HG03039 (cell line): ENCODE data around the gene GLOD5.

Source experiments
- ATAC-seq: cut with Tn5 transposase; IDR thresholded peaks from one replicate; pipeline ENCODE4 v1.9.1; 2021; ENCODE audit warnings: mild to moderate bottlenecking, moderate library complexity; ENCODE audit not compliant: unreplicated experiment

Gene GLOD5

DNA sequence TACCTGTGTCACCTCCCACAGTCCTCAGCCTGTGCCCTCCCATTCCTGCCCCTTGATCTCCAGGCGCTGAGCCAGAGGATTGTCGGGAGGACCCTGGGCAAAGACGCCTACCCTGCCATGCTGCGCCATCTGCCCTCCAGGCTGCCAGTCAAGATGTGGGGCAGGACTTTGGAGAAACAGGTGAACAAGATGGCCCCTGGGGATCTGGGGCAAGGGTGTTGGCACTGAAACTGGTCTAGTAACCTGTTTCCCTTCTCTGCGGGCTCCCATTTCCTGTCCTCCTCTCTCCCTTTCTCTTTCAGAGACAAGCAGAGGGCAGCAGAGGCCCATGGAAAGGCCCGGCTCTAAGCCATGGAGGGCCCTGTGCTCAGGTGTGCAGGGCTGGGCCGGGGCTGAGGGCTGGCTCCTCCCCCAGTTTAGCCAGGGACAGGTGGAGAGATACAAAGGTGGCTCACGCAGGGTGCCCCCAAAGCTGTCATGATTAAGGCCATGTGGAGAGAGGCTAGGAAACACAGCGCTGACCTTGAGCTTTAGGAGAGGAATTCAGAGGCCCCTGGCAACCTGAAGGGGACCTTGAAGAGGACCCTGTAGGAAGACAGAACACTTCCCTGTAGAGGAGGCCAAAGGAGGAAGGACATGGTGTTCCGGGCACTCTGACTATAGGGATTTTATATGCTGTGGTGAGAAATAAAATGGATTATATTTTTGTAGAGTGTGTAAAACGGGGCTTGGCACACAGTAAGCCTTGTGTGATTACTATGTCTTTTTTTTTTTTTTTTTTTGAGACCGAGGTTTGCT is at the start of gene GLOD5:
GLOD5 (plus strand) TSS at position 74 of the 798 bp plus-strand sequence; CDS start at position 118, 44 bp downstream.
- ATAC-seq, result no peak

GRCh38 chrX:48711929-48712505 is 49.5 kb upstream of the GLOD5 start:
- ATAC-seq, result no peak

- ATAC-seq, result no peak
Measured at GRCh38 chrX:48713847-48714246, 47.7 kb upstream of the GLOD5 start.

DNA sequence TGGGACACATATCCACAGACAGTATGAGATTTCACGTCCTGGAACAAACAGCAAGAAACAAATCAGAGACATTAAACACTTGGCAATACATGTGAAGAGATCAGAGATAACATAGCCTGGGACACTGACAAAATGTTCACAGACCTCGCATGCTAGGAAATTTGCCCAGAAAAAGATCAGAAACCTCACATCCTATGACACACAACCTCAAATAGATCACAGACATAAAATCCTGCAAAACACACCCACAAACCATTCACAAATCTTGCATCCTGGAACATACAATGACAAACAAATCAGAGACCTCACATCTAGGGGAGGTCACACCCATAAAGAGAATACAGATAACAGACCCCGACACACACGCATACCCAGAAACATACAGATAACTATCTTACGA is 47.0 kb upstream of the GLOD5 start:
- no peak for ATAC-seq

DNA sequence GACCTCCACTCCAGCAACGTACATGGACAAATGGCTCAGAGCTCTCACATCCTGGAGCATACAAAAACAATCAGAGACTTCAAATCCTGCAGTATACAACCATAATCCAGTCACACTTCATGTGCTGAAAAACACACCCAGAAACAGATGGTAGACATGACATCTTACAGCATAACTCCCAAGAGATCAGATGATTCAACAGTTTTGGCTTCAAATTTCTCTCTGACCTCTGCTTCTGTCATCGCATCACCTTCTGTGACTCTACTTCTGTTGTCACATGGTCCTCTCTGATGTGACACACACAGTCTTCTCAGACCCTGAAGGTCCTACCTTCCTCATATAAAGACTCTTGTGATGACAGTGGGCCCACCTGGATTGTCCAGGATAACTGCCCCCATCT is 46.5 kb upstream of the GLOD5 start:
- no peak for ATAC-seq

DNA sequence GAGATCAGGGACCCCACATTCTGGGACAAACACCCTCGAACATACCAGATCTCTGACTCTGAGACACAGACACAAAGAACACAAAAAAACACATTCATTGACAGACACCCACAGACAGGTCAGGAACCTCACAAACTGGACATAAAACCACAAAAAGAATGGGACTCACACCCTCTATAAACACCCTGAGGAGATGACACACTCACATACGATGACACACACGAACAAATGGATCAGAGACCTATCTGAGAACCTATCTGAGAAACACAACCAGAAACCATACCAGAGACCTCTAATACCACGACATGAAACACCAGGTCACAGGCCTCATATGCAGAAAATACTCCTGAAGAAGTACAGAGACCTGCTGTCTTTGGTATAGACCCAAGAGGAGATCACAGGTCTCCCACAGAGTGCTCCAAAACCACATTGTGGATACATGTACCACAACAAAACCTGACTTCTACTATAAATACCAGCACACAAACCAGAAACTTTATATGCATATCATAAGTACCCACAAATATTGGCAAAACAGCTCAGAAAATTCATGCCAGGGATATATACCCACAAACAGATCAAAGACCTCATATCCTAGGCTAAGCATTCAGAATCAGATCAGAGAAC is 45.6 kb upstream of the GLOD5 start:
- no peak for ATAC-seq

DNA sequence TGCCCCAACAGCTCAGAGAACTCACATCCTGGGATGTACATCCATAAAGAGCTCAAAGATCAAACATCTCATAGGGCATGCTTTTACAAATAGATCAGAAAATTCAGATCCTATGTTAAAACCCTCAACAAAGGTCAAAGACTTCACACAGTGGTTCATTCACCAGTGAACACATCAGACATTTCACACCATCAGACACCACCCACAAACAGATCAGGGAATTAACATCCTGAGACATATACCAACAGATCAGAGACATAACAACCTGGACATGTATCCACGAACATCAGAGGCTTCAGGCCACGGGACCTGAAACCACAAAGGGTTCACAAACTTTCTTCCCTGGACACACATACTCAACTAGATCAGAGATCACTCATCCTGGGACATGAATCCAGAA is 41.6 kb upstream of the GLOD5 start:
- ATAC-seq, result no peak

DNA sequence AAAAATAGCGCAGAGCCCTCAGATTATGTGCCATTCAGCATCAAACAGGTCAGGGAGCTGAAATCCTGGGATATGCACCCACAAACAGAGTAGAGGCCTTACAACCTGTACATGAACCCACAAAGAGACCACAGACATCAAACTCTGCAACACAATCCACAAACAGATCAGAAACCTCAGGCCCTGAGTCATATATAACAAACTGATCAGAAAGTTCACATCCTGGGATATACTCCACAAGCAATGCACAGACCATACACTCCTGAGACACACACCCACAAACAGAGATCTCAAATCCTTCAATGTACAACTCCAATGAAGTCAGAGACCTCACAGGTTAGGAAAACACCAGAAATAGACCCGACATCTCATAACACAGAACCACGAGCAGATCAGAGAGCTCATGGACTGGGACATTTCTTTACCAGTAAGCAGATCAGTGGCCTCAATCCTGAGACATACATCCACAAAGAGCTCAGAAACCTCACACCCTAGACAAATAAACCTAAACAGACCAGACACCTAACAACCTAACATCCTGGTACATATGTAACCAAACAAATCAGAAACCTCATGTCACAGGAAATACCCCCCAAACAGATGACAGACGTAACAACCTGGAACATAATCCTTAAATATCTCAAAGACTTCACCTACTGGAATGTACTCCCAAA is 40.8 kb upstream of the GLOD5 start:
- no peak for ATAC-seq

DNA sequence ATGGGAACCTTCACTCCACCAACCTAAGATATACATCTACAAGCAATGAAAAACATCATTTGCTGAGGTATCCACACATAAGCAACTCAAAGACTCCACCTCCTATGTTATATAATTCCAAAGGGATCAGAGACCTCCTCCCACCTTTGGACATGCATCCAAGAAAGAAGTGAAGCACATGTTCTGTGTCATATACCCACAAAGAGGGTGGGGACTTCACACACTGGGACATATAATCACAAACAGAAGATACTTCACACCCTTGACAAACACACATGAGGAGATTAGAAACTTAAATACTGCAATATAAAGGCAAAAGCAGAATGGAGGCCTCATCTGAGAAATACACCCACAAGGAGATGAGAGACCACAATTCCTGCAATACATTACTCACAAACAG is 39.6 kb upstream of the GLOD5 start:
- no peak for ATAC-seq

DNA sequence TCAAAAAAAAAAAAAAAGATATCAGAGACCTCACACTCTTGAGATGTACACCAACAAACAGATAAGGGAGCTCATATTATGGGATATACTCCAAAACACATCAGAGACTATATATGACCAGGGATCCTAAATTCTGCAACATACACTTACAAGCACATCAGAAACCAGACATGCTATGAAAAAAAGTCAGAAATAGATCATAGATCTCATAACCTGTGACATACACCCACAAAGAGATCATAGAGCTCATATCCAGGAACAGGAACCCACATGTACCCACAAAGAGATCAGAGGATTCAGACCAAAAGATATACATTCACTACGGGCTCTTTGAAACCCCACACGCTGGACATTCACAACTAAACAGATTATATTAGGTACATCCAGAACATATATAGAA is 35.0 kb upstream of the GLOD5 start:
- ATAC-seq, result no peak

DNA sequence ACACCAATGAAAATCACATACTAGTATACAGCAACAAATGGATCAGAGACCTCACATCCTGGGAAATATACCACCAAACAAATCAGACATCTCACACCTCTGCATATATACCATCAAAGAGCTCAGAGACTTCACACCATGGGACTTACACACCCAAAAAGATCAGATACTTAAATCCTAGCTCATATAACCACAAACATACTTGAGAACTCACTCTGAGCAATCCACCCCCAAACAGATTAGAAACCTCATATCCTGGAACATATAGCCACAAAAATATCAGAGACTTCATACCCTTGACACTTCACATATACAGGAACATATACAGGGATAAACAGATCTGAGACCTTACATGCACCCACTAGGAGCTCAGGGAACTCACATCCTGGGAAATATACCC is 32.9 kb upstream of the GLOD5 start:
- no peak for ATAC-seq

DNA sequence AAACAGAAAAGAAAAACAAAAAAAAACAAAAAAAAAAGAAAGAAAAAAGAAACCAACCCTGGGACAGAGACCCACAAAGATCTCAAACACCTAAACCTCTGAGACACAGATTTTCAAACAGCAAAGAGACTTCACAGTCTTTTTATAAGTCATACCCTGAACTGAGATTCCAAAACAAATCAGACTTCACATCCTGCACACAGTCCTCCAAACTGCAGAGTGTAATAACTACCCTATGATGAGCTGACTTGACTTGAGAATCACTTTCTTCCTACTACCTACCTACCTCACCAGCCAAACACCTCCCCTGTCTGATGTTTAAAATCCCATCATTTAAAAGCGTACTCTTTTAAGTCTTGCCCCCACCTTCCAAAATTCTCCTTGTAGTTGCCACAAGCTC is 25.2 kb upstream of the GLOD5 start:
- ATAC-seq, result no peak

DNA sequence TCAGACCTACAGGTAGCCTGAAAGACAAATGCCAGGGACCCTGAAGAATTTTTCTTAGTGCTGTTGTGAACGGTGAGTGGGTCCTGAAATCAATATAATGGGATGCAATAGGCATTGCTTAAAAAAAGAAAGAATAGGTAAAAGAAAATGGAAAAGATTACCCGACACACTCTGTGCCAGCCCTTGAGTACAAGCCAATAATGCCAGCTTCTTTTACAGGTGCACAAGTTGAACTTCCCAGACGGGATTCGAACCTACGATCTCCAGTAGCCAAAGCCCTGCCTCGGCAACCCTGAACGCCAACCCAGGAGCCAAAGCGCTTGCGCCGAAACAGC is 24.7 kb upstream of the GLOD5 start:
- ATAC-seq, result no peak

- ATAC-seq, result peak; percentile 99
Measured at GRCh38 chrX:48737213-48737938, 24.2 kb upstream of the GLOD5 start.

GRCh38 chrX:48737940-48738339 is 23.6 kb upstream of the GLOD5 start:
- no peak for ATAC-seq

GRCh38 chrX:48741834-48742233 is 19.7 kb upstream of the GLOD5 start:
- no peak for ATAC-seq

GRCh38 chrX:48745222-48745621 is 16.3 kb upstream of the GLOD5 start:
- ATAC-seq, result no peak

GRCh38 chrX:48747415-48748016 is 14.0 kb upstream of the GLOD5 start:
- ATAC-seq, result no peak

- no peak for ATAC-seq
Measured at GRCh38 chrX:48749182-48749581, 12.4 kb upstream of the GLOD5 start.

DNA sequence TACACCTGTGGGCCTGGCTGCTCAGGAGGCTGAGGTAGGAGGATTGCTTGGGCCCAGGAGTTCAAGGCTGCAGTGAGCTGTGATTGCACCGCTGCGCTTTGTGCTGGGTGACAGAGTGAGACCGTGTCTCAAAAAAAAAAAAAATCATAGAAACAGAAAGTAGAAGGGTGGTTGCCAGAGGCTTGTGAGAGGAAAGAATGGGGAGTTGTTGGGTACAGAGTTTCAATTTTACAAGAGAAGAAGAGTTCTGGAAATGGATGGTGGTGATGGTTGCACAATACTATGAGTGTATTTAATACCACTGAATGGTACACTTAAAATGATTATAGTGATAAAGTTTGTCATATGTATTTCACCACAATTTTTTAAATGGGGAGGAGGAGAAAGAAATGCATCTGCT is 10.2 kb upstream of the GLOD5 start:
- ATAC-seq, result no peak

DNA sequence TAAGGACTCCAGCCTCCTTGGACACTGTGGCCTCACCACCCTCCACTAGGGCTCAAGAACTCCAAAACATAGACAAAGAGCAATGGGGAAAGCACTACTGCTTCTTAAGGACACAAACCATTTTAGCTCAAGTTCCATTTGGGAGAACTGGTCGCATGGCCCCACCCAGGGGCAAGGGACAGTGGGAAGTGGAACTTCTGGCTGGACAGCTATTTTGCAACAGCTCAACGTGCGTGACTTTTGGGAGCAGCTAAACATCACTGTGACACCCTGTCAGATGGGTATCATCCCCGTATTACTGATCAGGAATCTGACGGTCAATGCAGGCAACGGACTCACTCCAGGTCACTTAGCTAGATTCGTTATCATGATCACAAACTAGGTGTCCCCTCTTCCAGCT is 9.0 kb upstream of the GLOD5 start:
- ATAC-seq, result no peak
